G401.6 (cell line): ENCODE results near the gene SSC5D.

ENCODE experiments used
- FAIRE-seq: peaks from 2 replicates; lab custom pipeline; 2012; peaks lifted over from hg19 to GRCh38; lab: Jason Lieb, UNC

The SSC5D gene

DNA sequence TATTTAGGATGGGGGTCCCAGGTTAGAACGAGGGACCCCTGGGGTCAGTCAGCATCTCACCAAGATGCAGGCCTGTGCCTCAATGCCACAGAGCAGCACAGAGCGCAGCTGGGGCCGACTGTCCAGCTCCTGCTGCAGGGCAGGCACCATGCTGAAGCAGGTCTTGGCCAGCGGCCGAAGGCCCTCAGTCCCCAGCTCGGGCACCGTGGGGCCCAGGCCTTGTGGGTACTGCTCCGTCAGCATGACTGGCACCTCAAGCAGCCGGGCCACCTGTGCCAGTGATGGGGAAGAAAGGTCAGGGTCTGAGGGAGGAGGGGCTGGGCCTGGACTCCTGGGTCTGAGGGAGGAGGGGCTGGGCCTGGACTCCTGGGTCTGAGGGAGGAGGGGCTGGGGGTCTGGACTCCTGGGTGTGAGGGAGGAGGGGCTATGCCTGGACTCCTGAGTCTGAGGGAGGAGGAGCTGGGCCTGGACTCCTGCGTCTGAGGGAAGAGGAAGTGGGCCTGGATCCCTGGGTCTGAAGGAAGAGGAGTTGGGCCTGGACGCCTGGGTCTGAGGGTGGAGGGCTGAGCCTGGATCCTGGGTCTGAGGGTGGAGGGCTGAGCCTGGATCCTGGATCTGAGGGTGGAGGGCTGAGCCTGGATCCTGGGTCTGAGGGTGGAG is 32.5 kb upstream of the SSC5D start:
- FAIRE-seq, result no peak

DNA sequence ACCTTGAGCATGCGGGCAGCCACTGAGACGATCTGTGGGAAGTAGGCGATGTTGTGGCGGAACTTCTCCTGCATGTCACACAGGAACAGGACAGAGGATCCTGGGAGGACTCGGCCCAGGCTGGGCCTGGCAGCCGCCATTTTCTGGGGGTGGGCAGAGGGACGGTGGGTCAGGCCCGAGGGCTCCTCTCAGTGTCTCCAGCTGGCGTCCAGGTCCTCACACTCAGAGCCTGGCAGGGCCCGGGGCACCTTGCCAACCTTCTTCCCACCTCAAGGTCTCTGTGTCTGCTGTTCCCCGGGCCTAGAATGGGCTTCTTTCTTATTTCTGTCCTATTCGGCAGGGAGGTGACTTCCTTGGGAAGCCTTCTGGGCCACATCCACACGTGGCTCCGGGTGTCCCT is 31.9 kb upstream of the SSC5D start:
- no peak for FAIRE-seq

DNA sequence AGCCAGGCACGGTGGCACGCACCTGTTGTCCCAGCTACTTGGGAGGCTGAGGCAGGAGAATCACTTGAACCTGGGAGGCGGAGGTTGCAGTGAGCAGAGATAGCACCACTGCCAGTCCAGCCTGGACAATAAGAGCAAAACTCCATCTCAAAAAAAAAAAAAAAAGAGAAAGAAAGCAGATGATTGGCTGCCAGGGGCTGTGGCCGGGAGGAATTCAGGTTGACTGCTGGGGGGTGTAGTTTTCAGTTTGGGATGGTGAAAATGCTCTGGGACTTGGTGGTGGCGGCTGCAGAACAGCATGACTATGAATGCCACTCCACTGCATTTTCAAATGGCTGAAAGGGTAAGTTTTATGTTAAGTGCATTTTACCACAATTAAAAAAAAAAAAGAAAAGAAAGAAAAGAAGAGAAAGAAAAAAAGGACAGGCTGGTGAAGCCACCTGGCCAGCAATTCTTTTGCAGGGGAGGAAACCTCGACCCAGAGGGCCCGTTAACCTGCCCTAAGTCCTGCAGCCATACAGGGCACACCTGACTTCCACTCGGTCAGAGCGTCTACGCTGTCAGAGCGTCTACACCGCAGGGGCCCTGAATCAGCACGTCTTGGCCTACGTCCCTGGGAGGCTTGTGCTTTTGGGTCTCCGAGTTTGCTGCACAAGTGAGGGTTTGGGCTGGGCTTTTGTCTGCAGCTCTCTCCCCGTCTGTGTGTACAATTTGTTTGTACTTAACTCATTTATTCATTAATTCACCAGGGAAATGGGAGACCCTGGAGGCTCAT is 30.4 kb upstream of the SSC5D start:
- FAIRE-seq, result peak; percentile 6

DNA sequence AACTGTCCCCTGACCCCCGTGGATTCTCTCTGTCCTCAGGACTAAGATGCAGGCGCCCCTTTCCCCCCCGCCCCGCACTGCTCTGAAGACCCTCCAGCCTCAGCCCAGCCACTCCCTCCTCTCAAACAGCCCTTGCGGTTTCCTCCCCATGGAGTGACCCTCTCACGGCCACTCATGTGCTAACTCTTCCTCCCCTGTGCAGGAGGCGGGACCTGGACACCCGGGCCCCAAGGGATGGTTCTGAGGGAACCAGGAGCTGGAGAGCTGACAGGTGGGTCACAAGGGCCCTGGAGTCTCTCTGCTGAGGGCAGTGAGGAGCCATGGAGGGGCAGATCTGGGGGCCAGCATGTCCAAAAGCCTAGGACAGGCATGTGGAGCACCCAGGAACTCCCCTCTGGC is 28.7 kb upstream of the SSC5D start:
- FAIRE-seq, result no peak

DNA sequence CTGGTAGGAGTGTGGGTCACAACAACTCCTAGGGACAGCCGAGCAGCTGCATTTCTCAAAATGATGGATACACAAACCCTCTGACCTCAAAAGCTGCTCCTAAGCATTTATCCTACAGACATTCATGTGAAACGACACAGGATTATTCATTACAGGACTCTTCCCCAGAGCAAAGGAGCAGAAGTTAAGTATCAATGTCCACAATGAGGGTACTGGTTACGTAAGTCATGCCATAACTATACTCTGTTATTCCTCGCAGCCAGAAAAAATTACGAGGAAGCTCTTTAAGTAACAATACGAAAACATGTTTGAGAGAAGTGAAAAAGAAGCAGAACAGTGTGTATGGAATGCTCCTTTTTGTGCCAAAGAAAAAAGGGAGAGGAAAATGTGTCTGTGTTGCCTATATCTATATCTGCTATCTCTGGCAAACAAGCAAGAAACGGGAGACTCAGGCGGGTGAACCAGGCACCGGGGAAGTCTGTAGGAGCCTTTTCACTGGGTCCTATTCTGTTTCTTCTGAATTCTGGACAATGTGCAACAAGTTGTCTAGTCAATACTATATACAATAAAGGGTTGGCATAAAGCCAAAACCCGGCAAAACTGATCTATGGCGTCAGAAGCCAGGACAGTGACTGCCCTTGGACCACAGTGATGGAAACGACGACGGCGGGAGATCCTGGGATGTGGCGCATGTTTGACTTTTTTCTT is 28.1 kb upstream of the SSC5D start:
- FAIRE-seq, result no peak

DNA sequence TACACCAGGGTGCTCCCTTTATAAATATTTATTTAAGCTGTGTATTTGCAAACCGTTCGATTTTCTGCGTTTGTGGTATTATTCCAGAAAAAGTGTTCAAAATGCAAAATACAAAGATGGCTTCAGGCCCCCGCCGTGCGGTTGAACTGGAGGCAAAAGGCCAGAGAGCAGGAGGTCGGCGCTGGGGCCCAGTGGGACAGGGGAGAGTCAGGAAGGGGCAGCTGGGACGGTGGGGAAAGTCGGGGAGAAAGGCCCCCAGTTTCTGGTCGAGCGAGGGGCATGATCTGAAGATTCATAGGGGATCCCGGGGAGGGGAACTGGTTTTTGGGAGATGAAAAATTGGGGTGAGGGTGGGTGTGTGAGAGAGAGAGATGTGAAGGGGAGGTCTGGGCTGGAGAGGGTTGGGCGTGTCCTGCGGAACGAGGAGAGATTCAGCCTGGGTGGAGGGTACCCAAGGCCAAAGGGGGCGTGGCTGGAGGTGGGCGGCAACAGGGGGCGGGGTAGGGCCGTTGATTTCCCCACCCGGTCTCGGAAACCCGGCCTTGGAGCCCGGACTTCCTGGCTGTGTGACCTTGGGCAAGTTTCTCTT is 27.5 kb upstream of the SSC5D start:
- peak; percentile 96 for FAIRE-seq

DNA sequence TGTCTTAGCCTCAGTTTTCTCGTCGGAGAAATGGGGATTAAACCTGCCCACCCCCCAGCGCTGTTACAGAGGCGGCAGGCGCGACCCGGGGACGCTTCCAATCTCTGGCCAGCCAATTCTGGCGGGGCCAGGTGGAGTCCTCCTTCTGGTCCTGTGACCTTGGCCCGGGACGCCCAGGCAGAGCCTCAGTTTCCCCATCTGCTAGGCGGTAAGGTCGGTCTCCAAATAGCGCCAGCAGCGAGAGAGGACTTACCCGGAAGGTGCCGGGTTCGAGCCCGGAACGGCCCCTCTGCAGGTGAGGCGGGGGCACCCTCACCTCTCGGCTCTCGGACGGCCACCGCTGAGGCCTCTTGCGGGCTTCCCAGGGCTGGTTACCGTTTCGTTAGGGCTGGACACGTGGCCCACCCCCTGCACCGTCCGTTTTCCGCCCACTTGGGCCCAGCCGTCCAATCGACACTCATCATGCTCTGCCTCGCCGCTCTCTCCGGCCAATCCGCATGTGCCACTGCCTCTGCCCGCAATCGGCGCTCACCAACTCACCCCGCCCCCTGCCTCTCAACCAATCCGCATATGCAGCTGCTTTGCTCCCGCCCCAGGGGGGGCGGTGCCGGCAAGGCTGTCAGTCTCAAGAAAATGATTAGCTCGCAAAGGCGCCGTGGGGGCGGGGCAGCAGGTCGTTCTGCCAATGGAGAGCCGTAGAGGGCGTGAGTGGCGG is 26.8 kb upstream of the SSC5D start, which contains the start of gene ISOC2:
Gene ISOC2, minus strand, starts transcription at position 384 of the 715 bp plus-strand sequence. CDS start 5,156 bp downstream, outside the sequence.
- FAIRE-seq, result peak; percentile 100

DNA sequence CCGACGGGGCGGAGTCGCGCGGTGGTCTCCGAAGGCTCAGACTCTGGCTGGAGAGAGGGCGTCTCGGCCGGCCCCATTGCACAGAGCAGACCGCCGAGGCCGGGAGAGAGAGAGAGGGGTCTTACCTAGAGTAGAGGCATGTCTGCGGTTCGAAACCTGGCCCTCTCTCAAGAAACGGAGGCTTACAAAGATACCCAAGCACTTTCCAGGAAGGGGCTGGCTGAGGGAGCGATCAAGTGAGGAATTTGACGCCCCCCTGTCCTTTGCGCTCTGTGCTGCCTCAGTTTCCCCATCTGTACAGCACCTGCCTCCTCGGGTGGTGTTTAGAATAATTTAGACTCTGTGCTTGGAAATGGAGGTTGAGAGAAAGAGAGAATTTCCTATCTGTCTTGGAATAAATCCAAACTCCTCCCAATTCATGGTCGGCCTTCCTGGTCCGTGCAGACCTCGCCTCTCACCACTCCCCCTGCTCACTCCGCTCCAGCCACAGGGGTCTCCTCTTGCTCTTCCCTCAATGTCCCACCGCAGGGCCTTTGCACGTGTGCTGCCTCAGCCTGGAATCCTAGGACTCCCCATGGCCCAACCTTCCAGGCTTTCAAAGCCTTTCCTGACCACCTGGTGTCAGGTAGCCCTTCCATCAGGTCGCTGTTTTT is 26.1 kb upstream of the SSC5D start:
- FAIRE-seq, result no peak

DNA sequence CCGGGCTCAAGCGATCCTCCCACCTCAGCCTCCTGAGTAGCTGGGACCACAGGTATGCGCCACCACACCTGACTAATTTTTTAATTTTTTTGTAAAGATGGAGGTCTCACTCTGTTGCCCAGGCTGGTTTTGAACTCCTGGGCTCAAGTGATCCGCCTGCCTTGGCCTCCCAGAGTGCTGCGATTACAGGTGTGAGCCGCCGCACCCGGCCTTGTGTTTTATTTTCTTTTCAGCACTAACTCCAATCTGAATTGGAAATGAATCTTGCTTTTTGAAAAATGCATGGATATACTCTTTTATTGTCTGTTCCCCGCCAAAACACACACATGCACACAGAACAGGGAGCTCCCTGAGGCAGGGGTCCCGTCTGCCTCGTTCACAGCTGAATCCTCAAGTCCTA is 25.5 kb upstream of the SSC5D start:
- no peak for FAIRE-seq

DNA sequence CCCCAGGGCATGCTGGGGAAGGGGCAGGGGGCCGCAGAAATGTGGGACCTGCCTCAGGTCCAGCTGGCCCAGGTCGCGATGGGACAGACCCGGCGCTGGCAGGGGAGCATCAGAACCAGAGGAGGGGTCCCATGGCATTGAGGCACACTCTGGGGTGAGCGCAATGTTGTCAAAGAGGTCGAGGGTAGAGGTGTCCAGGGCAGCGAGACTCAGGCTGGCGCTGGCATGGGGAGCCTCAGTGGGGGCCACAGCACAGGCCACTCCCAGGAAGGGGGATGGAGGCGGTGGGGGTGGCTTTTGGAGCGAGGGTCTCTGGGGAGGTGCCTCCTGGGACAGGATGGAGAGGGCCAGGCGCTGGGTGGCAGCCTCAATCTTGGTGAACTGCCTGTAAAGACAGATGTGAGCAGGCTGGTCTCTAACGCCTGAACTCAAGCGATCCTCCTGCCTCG is 24.6 kb upstream of the SSC5D start:
- FAIRE-seq, result no peak

DNA sequence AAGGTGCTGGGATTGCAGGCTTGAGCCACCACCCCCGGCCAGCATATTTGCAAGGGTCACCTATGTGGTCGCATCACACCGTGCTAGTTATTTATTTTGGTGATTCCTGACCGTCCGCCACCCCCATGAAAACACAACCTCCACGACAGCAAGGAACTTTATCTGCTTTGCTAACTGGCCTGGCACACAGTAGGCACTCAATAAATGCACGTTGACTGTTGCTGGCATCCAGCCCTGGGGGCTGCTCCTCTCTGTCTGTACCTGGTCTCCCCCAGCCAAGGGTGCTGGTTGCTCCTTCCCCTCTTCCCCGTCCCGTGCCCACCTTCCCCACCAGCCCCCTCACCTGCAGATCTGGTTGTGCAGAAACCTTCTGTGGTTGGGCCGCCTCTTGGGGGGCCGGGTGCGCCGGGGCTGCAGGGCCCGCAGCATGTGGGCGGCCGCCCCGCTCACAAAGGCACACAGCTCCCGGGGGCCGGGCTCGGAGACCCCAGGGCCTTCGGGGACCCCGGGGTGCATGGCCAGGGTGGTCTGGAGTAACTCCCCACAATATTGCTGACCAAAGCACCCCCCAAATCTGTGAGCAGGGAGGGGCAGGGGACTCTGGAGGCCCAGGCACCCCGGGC is 24.1 kb upstream of the SSC5D start:
- FAIRE-seq, result no peak

DNA sequence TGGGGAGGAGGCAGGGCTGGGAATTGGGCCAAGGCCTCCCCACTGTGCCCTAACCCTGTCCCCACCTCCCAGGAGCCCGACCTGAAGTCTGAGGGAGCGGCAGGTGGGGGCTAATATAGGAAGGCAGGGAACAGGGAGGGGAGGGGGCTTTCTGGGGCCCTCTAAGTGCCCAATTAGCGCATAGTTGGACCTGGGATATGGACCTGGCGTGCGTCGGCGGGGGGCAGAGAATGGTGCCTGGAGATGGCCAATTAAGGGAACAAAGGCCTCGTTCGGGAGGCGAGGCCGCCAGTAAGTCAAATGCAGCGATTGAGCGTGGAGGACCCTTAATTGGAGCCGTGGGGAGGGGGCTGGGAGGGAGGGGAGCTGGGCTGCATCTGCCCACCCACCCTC is 23.6 kb upstream of the SSC5D start, which contains the start of gene C19orf85:
Gene C19orf85, minus strand, starts transcription at position 90 of the 393 bp plus-strand sequence. CDS start 197 bp downstream, outside the sequence.
- FAIRE-seq, result no peak

DNA sequence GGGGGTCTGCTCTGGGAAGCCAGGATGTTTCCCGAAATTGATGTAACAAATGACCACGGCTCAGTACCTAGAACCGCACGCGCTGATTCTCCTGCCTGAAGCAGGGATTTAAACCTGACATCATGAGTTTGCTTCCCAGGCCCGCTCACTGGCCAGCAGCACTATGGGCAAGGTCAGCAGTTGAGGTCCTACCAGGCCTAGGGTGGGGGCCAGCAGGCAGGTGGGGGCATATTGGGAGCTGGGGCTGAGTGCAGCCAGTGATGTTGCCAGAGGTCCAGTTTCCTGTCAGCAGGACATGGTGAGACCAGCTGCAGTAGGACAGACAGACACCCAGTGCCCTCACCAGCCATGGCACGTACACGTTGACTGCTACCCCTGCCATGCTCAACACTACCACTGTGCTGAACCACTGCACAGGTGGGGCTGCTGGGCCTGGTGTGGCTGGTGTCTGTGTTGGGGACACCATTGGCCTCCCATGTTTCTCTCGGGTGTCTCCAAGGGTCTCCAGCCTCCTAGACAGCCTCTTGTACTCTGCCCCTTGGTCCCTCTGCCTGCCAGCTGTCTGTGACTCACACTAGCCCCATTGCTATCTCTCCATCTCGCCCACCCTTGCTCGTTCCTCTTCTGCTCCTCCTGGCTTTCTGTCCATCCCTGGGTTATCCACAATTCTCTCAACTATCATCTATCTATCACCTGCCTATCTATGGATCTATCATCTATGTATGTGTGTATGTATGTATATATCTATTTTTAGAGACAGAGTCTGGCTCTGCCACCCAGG is 22.6 kb upstream of the SSC5D start:
- FAIRE-seq, result no peak

DNA sequence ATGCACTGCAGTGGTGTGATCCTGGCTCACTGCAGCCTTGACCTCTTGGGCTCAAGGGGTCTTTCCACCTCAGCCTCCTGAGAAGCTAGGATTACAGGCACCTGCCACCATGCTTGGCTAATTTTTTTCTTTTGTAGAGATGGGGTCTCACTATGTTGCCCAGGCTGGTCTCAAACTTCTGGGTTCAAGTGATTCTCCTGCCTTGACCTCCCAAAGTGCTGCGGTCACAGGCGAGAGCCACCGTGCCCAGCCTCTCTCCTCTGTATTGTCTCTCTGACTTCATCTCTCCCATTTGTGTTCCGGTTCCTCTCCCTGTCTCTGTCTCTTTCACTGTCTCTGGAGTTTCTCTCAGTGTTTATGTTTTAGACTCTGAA is 22.0 kb upstream of the SSC5D start:
- FAIRE-seq, result no peak

DNA sequence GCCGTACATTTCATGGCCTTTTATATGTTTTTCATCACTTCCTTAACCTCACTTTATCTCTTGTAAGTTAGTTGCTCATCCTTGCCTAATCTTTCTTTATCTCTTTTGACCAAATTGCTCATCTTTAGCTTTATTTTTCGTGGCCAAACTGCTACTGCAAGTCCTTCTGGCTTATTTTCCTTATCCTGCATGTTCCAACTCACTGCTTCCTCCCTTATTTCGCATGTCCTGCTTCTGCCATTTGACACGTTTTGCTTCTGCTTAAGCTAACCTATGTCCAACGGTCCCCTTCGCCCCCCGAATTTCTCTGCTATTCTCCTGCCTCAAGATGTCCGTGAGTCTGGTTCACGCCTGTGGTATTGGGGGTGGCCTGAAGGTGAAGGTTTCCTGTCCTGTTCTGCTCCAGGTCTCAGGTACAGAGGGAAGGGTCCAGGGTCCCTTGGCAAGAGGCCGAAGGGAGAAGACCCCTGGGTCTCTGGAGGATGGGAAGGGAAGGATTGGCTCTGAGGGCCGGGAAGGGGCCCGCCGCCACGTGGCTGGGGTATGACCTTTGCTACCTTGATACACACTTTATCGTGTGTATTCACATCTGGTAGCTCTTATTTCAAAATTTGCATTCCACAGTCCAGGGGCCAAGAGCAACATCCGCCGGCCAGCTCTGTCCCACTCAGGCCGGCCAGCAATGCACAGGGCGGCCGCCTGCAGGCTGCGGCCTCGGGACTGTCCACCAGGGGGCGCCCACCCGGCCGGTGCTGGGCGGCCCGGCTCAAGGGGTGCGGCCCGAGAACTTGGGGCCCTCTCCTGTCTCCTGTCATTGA is 20.8 kb upstream of the SSC5D start:
- FAIRE-seq, result no peak

DNA sequence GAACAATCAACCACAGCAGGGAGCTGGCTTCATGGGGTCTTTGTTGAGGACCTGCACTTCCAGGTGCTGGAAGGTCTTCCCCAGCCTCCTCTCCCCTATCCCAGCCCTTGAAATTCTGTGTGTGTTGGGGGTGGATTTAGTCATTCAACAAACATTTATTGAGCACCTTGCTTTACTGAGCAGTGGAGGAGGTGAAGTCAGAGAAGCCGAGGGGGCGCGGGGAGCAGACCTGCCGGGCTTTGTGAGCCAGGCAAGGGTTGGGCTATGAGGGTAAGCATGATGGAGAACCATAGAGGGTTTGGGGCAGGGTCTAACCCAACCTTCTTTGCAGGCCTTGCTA is 20.2 kb upstream of the SSC5D start:
- no peak for FAIRE-seq

DNA sequence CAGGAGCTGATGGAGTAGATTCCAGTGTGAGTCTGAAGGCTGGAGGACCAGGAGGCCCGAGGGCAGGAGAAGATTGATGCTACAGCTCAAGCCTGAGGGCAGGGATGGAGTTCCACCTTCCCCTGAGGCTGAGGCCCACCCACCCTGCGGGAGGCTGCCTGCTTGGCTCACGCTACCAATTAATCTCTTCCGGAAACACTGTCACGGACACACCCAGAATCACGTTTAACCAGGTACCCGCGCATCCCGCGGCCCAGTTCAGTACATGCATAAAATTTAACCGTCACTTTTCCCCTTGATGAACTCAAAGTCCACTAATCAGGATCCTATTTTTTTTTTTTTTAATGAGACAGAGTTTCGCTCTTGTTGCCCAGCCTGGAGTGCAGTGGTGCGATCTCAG is 17.0 kb upstream of the SSC5D start:
- FAIRE-seq, result no peak

DNA sequence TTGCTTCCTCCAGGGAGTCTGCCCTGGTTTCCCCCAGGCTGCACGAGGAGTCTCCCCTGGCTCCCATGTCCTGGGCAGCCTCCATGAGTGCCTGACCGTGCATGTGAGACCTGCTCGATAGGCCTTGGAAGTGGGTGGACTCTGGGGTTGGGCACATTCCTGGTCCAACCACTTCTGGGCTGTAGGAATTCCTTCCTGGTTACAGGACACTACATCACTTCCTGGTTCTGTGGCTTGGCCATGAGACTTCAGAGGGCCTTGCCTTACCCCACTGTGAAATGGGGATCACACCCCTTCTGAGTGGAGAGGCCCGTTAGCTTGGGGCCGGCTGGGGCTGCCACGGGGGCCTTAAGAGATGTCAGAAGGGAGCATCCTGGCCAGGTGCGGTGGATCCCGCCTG is 15.8 kb upstream of the SSC5D start:
- no peak for FAIRE-seq

DNA sequence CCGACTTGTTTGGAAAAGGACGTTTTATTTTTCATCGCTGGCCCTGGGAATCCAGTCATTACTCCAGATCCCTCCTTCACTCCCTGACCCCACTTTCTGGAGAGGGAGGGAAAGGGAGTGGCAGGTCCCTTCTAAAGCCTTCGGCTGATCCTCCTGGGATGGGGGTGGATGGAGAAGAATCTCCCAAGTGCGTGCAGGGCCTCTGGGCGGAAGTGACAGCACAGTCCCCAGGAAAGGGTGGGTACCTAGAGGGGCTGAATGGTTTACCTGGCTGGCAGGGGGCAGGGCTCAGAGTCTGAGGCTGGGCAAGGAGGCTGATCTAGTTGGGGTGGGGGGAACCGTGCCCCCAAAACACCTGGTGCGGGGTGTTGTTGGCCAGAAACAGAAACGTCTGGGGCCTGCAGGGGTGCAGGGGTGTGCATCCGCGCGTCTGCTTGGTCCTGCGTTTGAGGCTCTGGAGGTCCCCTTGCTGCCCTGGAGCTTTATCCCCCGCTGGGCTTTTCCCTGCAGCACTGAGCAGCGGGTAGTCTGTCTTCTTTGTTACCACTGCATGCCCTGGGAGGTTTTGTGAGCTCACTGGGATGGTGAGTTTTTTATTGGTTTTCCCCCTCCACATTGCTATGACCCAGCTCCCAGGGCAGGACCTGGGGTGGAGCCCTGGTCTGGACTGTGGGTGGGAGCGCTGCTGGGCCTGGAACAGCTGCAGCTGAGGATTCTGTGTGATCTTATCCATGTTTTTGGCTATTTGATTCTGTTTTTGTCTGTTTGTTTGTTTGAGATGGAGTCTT is 14.8 kb upstream of the SSC5D start:
- FAIRE-seq, result no peak
